OCI-LY1 (cell line): ENCODE data around the gene CD93.

Source experiments
- H2AFZ ChIP-seq: fragments of 200-600 bp; sonication (generic), shearing (Covaris generic); 2 replicates; pipeline ENCODE4 v1.6.0; 2014; ENCODE audit warnings: antibody characterized with exemption, mild to moderate bottlenecking, low read length
- H3F3A ChIP-seq: fragments of 200-600 bp; sonication (generic), shearing (Covaris generic); 2 replicates; pipeline ENCODE4 v1.6.0; 2014; ENCODE audit warnings: mild to moderate bottlenecking, antibody characterized with exemption, low read length, moderate library complexity; ENCODE audit not compliant: insufficient read depth
- H3K27ac ChIP-seq: fragments of 200-600 bp; sonication (generic); 2 replicates; pipeline ENCODE4 v1.5.1; 2014; ENCODE audit warnings: low read length, mixed run types, mild to moderate bottlenecking, low read depth; ENCODE audit not compliant: poor library complexity, severe bottlenecking
- H3K27me3 ChIP-seq: fragments of 200-600 bp; sonication (generic); 2 replicates; pipeline ENCODE4 v1.6.0; 2014; ENCODE audit warnings: antibody characterized with exemption, mild to moderate bottlenecking, low read length, moderate library complexity; ENCODE audit not compliant: insufficient read depth
- H3K36me3 ChIP-seq: fragments of 200-600 bp; sonication (generic); 2 replicates; pipeline ENCODE4 v1.6.1; 2014; ENCODE audit warnings: mild to moderate bottlenecking, antibody characterized with exemption, low read length, moderate library complexity, mixed read lengths; ENCODE audit not compliant: insufficient read depth
- H3K4me1 ChIP-seq: fragments of 200-600 bp; sonication (generic); 2 replicates; pipeline ENCODE4 v1.5.1; 2014; ENCODE audit warnings: mild to moderate bottlenecking, low read length, moderate library complexity; ENCODE audit not compliant: insufficient read depth, severe bottlenecking
- H3K4me2 ChIP-seq: fragments of 200-600 bp; sonication (generic), shearing (Covaris generic); 2 replicates; pipeline ENCODE4 v1.6.1; 2014; ENCODE audit warnings: low read length
- H3K4me3 ChIP-seq: fragments of 200-600 bp; sonication (generic); 2 replicates; pipeline ENCODE4 v1.5.1; 2014; ENCODE audit warnings: low read length, low read depth, mild to moderate bottlenecking, mixed read lengths; ENCODE audit not compliant: poor library complexity, severe bottlenecking
- H3K79me2 ChIP-seq: fragments of 200-600 bp; shearing (Covaris generic); 2 replicates; pipeline ENCODE4 v1.6.1; 2016; ENCODE audit warnings: mixed run types, low read length, mixed read lengths; ENCODE audit not compliant: insufficient read depth
- H3K9ac ChIP-seq: fragments of 200-600 bp; sonication (generic), shearing (Covaris generic); 2 replicates; pipeline ENCODE4 v1.6.1; 2014; ENCODE audit warnings: mild to moderate bottlenecking, low read length, mixed read lengths
- H3K9me2 ChIP-seq: fragments of 200-600 bp; sonication (generic), shearing (Covaris generic); 2 replicates; pipeline ENCODE4 v1.6.1; 2014; ENCODE audit warnings: low read depth, mild to moderate bottlenecking, low read length, mixed read lengths
- H3K9me3 ChIP-seq: fragments of 200-600 bp; shearing (Covaris generic); 2 replicates; pipeline ENCODE4 v1.6.1; 2014; ENCODE audit warnings: low read length, mixed read lengths
- H4K20me1 ChIP-seq: fragments of 200-600 bp; sonication (generic), shearing (Covaris generic); 2 replicates; pipeline ENCODE4 v1.6.0; 2016; ENCODE audit warnings: mild to moderate bottlenecking, low read length; ENCODE audit not compliant: insufficient read depth
- EZH2 ChIP-seq: fragments of 200-600 bp; sonication (generic), shearing (Covaris generic); IDR thresholded peaks from 2 replicates; pipeline ENCODE4 v1.8.0; 2017; ENCODE audit warnings: borderline replicate concordance, mixed run types, mild to moderate bottlenecking, antibody characterized with exemption, low read length, moderate library complexity, mixed read lengths
- TF ChIP-seq, protein P1 (sequence below): fragments of 200-600 bp; sonication (generic), shearing (Covaris generic); IDR thresholded peaks from 2 replicates; pipeline ENCODE4 v1.5.1; 2017; ENCODE audit warnings: mild to moderate bottlenecking, antibody characterized with exemption, low read length, moderate library complexity, mixed read lengths

CD93 gene

DNA sequence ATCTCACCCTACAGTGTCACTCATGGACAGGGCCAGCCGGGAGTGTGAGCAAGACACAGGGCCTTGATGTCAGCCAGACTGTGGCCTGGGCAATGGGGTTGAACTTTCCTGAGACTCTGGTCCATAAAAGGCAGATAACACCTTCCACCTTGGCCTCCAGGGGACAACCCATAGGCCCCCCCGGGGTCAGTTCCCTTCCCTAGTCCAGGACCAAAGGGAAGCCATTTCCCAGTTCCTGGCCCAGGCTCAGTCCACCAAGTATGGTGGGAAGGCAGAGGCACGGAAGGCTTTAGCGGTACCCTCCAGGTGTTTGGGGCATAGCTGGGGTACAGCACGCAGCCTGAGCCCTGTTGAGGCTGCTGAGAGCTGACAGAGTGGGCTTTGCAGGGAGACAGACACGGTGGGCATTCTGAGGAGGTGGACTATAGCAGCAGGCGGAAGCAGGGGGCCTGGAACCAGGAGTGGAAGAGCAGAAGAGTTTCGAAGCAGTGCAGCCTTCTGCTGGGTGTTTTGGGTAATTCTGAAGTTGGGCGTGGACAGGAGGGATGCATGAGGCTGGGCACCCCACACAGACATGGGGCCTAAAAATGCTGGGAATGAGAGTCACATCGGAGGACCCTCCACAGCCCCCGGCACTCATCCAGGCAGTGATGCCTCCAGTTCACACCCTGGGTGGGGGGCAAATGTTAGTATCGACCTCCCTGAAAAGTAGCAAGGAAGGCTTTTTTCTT lies 43.9 kb upstream of the CD93 start:
- Histone ChIP-seq H3K9me3 (no peaks in the 10 kb centered on the region), H3K27me3 (peaks cover 3% of the 10 kb centered on the region), H3K36me3 (no peaks in the 10 kb centered on the region), H3K4me2 (no peak overlapping the region), H4K20me1 (no peaks in the 10 kb centered on the region), H3K79me2 (no peaks in the 10 kb centered on the region), H3F3A (no peaks in the 10 kb centered on the region), H3K4me3 (no peak overlapping the region), H3K9ac (no peak overlapping the region), H3K9me2 (no peaks in the 10 kb centered on the region), H3K4me1 (no peaks in the 10 kb centered on the region), H2AFZ (no peak overlapping the region), H3K27ac (no peak overlapping the region)
- no peak for TF ChIP-seq EZH2
- TF ChIP-seq, protein P1, sequence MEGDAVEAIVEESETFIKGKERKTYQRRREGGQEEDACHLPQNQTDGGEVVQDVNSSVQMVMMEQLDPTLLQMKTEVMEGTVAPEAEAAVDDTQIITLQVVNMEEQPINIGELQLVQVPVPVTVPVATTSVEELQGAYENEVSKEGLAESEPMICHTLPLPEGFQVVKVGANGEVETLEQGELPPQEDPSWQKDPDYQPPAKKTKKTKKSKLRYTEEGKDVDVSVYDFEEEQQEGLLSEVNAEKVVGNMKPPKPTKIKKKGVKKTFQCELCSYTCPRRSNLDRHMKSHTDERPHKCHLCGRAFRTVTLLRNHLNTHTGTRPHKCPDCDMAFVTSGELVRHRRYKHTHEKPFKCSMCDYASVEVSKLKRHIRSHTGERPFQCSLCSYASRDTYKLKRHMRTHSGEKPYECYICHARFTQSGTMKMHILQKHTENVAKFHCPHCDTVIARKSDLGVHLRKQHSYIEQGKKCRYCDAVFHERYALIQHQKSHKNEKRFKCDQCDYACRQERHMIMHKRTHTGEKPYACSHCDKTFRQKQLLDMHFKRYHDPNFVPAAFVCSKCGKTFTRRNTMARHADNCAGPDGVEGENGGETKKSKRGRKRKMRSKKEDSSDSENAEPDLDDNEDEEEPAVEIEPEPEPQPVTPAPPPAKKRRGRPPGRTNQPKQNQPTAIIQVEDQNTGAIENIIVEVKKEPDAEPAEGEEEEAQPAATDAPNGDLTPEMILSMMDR, result no peak

DNA sequence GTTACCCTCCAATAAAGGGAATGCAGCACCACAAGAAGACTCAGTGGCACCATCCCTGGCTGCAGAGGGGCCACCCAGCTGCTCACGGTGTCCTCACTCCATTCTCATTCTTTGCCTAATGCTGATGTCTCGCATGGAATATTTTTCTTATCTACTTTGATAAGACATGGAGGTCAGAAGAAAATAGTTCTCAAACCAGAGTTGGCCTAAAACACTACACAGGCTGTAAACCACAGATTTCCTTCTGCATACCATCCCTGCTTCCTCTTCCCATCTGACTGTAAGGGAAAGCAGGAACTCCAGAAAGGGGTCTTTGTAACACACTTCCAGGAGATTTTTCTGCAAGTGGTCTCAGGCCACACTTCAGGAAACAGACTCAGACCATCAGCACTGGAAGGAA lies 43.1 kb upstream of the CD93 start:
- no peaks in the 10 kb centered on the region for H3K36me3 ChIP-seq
- H3K9me2 ChIP-seq, result no peaks in the 10 kb centered on the region
- H3K27ac ChIP-seq, result no peak overlapping the region
- H4K20me1 ChIP-seq, result no peaks in the 10 kb centered on the region
- no peak overlapping the region for H3K4me3 ChIP-seq
- H3K9me3 ChIP-seq, result no peaks in the 10 kb centered on the region
- H3K4me2 ChIP-seq, result no peak overlapping the region
- H3K9ac ChIP-seq, result no peak overlapping the region
- H3F3A ChIP-seq, result no peaks in the 10 kb centered on the region
- no peak overlapping the region for H2AFZ ChIP-seq
- TF ChIP-seq, protein P1, result no peak
- TF ChIP-seq EZH2, result no peak
- H3K4me1 ChIP-seq, result no peaks in the 10 kb centered on the region
- peaks cover 3% of the 10 kb centered on the region for H3K27me3 ChIP-seq
- no peaks in the 10 kb centered on the region for H3K79me2 ChIP-seq

DNA sequence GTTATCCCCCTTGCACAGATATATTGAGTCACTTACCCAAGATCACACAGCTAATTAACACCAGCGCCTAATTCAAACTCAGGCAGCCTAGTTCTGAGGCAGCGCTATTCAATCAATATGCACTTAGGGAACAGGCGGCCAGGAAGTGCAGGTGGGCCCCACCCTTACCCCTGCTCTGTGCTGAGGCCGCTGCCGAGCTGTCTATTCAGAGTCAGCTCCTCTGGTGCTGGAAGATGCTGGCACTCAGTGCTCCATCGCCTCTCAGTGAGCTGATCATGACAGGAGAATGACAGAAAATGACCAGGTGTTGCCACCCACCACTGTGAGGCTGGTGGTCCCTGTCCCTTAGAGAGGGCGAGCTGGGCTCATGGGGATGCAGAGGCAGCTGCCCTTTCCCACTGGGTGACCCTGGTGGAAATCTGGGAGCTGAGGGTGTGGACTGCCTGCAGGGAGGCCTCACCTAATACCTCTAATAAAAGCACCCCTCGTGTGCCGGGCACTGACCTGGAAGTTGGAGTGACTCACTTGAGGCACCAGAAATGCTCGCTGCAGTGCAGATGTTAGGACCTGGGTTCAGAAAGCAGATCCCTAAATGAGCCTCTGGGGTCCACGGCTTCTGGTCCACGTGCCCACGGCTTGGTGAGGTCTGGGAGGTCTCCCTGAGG lies 42.5 kb upstream of the CD93 start:
- H3K4me2 ChIP-seq, result no peak overlapping the region

More for the DNA sequence above, 42.5 kb upstream of the CD93 start:
- H3K27ac ChIP-seq, result no peak overlapping the region
- TF ChIP-seq, protein P1, result no peak
- no peak for TF ChIP-seq EZH2
- H3K4me3 ChIP-seq, result no peak overlapping the region
- H3K9ac ChIP-seq, result no peak overlapping the region
- no peaks in the 10 kb centered on the region for H3K4me1 ChIP-seq
- no peaks in the 10 kb centered on the region for H3K9me3 ChIP-seq
- H3K79me2 ChIP-seq, result no peaks in the 10 kb centered on the region
- no peak overlapping the region for H2AFZ ChIP-seq
- no peaks in the 10 kb centered on the region for H4K20me1 ChIP-seq
- H3K9me2 ChIP-seq, result no peaks in the 10 kb centered on the region
- no peaks in the 10 kb centered on the region for H3K36me3 ChIP-seq
- H3F3A ChIP-seq, result no peaks in the 10 kb centered on the region
- peaks cover 3% of the 10 kb centered on the region for H3K27me3 ChIP-seq
